Measurements from ENCODE around the gene ENPEP. TPM values are rescaled to one million over a fixed set of nuclear protein-coding genes. Genes with fewer than 3 reads are reported as not detected.

Gene ENPEP
- total RNA-seq, 1 donor from 2014 or later: 2.7 TPM

Other genes starting within 250 kb of the ENPEP start
- 0.50 TPM for gene PITX2, start 146.9 kb downstream of the ENPEP start, total RNA-seq